Activated CD4-positive, alpha-beta T cell treated with anti-CD3 and anti-CD28 coated beads, Interleukin-2, amount 50 U/mL, for 24 hours (primary cell): ENCODE measurements around the gene GCC2.
A peak's percentile ranks its signal among the peaks of the same experiment; 100 is the strongest.
"Not testable (repeated sequence)": the region's sequence is repeated elsewhere in the genome, so short reads cannot be mapped to it uniquely, and the experiment has no call there.

Source experiments
- DNase-seq, 2 donors: peaks; one replicate each; pipeline ENCODE4 v3.0.0-alpha.2; 2020; ENCODE audit warnings: low read depth in 1 of 2, low spot score in 1 of 2

The GCC2 gene

GRCh38 chr2:108512431-108512830, 63.4 kb downstream of the GCC2 start:
- DNase-seq, result not testable (repeated sequence)

GRCh38 chr2:108514478-108514877, 65.5 kb downstream of the GCC2 start:
- DNase-seq, result not testable (repeated sequence)

- DNase-seq, result not testable (repeated sequence)
Measured at GRCh38 chr2:108524688-108525087, 75.7 kb downstream of the GCC2 start.

DNA sequence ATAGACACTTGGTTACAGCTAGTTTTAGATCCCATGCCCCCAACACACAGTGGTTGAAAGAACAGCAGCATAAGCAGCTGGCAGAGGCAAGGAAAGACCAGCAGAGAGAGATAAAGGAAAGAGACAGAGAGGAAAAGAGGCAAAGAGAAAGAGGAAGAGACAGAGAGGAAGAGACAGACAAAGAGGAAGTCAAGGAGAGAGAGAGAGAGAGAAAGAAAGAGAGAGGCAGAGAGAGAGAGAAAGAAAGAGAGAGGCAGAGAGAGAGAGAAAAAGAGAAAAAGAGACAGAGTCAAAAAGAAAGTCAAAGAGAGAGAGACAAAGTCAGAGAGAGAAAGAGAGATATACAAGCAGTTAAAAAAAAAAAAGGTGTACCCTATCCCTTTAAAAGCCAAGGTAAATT, 76.3 kb downstream of the GCC2 start:
- DNase-seq, result not testable (repeated sequence)

- no peak for DNase-seq
Measured at GRCh38 chr2:108531674-108532055, 82.7 kb downstream of the GCC2 start.

GRCh38 chr2:108533832-108534583, 85.0 kb downstream of the GCC2 start, which contains the start of gene LIMS1:
TSS of gene LIMS1 (plus strand) at chr2:108534470. CDS start at chr2:108534563, 93 bp downstream.
- DNase-seq, result peak; percentile 67 to 77

- peak; percentile 11 to 24 for DNase-seq
Measured at GRCh38 chr2:108534584-108535356, 85.8 kb downstream of the GCC2 start.

DNA sequence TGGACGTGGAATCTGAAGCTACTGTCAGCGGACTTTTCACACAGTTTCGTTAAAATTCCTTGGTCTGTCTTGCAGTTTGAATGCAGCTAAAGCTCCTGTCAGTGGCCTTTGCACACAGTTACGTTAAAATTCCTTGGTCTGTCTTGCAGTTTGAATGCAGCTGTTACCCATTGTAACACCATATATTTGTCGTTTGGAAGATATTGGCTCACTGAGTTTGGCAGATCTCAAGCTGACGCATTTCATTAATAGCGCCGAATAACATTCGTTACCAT, 86.3 kb downstream of the GCC2 start:
- no peak for DNase-seq

DNA sequence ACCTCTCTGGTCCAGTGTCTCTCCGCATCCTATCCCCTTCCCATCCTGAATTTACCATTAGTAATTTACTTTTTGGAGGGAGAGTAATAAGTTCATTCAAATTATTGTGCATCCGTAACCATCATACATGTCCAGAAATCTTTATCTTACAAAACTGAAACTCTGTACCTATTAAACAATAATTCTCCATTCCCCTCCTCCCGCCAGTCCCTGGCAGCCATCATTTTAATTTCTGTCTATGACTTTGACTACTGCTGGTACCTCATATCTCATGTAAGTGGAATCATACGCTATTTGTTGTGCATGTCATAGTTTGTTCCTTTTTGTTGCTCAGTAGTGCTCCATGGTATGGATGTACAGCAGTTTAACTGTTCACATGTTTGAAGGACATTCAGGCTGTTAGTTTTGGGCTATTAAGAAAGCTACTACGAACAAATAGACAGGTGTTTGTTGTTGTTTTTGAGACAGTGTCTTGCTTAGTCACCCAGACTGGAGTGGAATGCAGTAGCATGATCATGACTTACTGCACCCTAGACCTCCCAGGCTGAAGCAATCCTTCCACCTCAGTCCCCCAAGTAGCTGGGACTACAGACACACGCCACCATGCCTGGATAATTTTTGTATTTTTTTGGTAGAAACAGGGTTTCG, 87.3 kb downstream of the GCC2 start:
- no peak for DNase-seq

DNA sequence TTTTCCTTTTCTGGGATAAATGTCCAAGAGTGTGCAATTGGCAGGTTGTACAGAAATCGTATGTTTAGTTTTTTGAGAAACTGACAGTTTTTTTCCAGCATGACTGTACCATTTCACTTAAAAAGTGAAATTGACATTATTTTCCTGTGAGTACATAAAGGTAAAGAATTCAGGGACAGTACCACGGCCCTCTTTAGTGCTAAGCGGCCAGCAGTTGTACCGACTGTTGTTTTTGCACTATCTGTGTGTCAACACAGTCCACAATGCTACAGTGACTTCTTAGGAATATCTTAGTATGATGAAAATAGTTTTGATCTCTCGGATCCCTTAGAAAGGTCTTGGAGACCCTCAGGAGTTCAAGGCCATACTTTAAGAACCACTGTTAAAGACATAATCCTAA, 87.9 kb downstream of the GCC2 start:
- DNase-seq, result no peak

DNA sequence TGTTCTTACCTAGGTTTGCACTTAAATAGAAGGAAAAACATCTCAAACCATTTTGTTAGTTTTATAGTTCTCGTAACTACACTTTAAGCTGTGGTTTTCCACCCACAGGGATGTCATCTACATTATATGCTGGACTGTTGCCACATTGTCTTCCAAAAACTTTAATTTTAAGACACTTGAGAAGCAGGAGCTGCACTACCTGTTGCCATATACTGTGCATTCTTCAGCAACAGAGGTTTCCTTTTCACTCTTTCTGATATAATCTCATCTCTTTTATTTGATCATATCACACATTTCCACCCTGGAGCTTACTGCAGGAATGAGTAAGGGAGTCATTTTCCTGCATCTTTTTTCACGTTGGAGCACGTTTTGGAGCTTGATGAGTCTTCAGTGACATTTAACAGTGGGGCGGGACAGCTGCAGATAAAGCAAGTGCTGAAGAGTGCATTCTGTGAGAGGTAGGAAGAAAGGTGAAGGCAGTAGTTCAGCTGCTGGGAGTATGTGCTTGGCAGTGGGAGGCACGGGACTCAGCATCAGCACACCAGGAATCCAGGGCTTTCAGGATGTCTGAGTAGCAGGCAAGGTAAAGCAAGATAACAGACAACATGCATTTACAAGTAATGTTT, 89.1 kb downstream of the GCC2 start:
- no peak for DNase-seq

DNA sequence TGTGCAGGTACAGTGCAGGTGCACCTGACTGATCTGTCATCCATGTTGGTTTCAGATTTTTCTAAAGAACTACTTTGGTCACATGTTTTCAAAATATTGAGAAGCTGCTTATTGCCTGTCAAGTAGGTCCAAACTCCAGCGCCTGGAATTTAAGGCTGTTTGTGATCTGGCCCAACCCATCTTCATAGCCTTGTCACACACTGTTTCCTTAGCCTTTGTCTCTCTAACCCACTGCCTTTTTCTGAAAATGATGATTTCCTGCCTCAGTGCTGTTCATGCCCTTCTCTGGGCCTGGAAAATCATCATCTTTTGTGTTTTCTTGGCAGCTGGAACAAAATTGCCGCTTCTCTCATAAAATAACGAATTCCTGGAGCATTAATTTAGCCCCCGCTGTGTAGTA, 92.4 kb downstream of the GCC2 start:
- DNase-seq, result no peak

DNA sequence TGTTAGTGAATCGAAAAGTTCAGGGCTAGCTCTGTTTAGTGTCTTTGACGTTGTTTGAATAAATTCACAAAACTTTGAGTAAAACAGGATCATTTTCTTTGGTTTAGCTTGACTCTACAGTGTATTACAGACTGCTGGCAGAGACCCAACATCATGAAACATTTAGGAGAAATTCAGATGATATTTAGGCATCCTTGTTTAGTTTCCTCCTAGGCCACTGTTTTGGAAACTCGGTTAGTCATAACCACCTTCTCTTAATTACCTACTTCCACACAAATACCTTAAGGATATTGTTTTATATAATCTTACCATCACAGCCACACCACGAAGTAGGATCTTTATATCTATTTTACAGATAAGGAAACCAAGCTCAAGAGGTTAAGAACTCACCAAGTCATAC, 93.1 kb downstream of the GCC2 start:
- DNase-seq, result no peak

DNA sequence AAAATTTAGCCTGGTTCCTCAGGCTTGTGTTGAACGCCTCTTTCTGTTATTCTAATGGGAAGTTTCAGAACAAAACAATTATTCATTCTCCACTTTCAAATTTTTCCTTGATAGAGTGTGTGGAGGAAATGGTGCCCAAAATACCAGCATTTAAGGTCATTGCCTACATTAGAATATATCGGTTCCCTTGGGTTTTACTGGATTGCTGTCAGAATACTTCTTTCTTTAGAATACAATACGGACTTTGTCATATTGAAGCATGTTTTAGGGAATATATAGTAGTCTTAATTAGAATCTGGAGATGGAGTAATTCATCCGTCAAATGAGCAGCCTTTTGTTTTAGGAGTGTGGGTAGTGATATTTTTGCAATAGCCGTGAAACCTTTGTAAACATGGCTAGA, 98.6 kb downstream of the GCC2 start:
- DNase-seq, result no peak

- no peak for DNase-seq
Measured at GRCh38 chr2:108548208-108549003, 99.4 kb downstream of the GCC2 start.

DNA sequence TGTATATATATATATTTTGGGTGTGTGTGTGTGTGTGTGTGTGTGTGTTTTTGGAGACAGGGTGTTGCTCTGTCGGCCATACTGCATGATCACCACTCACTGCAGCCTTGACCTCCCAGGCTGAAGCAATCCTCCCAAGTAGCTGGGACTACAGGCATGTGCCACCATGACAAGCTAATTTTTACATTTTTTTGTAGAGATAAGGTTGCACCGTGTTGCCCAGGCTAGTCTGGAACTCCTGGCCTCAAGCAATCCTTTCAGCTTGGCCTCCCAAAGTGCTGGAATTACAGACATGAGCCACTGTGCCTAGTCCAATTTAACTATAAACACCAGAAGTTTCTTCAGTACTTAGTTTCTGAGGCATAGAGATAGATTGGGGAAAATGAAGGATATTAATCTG, 103.6 kb downstream of the GCC2 start:
- no peak for DNase-seq

- no peak for DNase-seq
Measured at GRCh38 chr2:108553209-108553919, 104.4 kb downstream of the GCC2 start.

DNA sequence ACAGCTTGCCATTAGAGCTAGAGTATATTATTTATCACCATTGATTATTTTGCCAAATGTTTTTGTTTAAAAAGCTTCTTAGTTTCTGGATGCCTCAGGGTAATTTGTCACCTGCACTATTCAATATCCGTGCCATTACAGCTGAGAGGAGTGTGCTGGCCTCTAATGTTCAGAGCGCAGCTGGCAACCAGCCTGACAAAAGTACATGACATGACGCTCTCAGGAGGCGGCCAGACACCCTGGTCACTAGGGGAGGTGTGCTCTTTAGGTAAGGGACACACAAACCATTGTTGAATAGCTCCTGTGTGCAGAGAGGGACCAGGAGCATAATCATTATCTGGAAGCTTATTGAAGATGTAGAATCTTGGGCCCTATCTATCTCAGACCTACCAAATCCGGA, 105.5 kb downstream of the GCC2 start:
- no peak for DNase-seq

DNA sequence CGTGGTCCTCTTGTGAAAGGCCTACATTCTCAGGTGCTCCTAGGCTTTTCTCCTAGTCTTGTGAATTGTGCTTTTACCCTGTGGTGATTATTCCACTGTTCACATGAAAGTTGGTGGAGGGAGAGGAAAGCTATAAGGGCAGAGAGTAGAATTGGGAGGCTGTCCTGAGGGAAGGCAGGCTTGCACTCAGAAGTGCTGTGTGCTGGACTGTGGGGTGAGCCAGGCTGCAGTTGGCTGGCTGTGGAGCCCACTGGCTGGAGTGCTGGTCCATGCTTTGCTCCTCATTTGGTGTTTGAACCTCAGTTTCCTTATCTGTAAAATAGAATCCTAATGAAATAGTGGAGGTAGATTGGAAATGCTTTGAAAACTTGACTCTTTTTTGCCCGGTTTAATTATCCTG, 106.6 kb downstream of the GCC2 start:
- no peak for DNase-seq

DNA sequence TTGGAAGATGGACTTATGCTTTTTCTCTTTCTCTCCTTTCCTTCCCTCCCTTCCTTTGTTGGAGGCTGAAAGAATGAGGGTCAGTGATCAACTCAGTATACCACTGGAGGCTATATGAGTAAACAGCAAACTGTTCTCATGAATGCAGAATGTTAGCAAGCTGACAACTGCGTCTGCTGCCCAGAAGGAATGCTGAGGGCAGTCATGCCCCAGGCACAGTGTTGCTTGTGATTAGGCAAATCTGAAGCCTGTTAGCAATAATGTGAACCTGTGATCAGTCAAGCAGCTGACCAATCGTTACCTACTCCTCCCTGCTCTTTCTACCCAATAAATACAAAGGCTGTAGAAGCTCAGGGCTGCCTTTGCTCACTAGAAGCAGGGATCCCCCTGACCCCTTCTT, 107.6 kb downstream of the GCC2 start:
- not testable (repeated sequence) for DNase-seq
